Activated CD8-positive, alpha-beta memory T cell treated with anti-CD3 and anti-CD28 coated beads, Interleukin-2, amount 50 U/mL, for 4 hours (primary cell): ENCODE data around the gene ADGRA1.

ENCODE experiments used
- DNase-seq: peaks from one replicate; pipeline ENCODE4 v3.0.0-alpha.2; 2020

Gene ADGRA1

DNA sequence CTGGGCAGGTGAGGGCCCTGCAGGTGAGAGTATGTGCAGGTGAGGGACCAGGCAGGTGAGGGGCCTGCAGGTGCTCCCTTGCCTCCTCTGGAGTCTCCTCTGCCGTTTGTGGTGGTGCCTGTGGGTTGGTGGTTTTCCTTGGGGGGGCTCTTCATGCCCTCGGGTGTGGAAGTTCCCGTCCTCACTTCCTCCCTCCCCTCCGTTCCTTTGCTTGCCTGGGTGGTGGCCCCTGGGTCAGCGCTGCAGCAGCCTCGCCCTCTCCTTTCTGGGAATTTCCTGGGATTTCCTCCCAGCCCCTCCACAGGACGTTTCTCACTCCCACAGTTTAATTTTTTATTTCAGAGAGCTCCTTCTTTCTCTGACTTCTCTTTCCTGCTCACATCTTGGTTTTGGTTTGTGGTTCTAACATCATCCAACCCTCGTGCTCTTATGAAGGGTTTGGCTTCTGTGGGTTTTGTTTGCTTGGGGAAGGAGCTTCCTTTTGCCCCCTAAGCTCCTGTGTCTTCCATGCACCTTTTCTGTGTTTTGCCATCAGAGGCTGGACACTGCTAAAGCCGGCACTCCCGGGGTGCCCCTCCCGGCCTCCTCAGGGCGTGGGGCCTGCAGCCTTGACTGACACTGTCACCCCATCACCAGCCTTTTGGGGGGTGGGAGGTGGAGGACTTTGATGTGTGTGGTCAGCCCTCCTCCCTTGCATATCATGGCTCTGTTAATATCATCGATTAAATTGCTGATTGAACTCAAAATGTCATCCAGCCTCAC, 29.2 kb upstream of the ADGRA1 start:
- no peak for DNase-seq

DNA sequence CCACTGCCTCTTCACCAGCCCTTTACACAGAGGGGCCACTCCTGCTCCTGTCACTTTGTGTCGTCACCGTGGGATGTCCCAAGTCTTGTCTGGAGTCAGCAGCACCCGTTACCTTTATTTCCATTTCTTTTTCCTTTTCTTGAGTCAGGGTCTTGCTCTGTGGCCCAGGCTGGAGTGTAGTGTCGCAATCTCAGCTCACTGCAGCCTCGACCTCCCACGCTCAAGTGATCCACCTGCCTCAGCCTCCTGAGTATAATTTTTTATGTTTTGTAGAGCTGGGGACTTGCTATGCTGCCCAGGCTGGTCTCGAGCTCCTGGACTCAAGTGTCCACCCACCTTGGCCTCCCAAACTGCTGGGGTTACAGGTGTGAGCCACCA, 28.6 kb upstream of the ADGRA1 start:
- DNase-seq, result no peak

DNA sequence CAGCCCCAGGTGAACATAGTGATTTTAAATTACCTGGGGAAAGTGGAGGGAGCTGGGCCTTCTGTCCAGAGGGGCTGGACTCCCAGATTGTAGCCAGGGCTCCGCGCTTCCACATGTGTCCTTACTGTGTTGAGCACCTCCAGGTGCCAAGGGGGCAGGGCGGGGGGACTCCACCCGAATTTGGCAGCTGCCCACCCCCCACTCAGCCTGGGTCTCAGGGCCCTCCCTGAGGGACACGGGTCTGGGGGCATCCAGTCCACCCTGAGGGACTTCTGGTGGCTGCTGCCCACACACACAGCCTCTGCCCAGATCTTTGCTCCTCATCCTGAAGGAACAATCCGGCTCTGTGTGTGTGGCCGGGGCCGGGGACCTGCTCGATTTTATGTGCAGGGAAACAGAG, 28.2 kb upstream of the ADGRA1 start:
- DNase-seq, result no peak

DNA sequence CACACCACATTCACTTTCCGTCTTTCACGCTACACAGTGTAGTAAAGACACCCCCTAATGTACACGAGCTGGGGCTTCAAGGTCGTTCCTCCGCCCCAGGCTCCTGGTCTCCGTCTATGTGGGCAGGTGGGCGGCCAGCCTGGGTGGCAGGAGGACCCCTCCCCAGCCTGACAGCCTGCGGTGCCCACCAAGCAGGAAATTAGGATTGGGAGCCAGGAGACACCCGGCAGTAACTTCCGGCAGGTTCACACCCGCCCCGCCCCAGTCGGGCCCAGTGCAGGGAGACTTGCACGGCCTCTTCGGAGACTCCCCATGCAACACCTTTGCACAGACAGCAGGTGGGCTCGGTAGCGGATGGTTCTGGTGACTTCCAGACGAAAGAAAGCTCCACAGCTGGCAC, 27.7 kb upstream of the ADGRA1 start:
- no peak for DNase-seq

DNA sequence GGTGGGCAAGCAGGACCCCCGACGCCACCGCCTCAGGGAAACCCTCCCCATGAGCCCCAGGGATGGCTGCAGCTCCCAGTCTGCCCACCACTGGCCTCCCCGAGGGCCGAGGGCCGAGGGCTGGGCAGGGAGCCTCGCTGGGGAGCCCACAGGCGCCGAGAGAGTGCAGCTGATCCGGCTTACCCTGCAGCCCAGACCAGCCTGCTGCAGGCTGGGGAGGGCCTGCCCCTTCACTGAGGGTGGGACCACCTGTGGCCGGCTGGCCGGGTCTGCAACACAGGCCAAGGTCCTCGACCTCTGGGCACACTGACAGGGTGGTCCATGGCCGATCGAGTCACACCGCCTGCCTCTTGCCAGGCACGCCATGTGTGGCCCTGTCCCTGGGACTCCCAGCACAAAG, 27.3 kb upstream of the ADGRA1 start:
- no peak for DNase-seq

DNA sequence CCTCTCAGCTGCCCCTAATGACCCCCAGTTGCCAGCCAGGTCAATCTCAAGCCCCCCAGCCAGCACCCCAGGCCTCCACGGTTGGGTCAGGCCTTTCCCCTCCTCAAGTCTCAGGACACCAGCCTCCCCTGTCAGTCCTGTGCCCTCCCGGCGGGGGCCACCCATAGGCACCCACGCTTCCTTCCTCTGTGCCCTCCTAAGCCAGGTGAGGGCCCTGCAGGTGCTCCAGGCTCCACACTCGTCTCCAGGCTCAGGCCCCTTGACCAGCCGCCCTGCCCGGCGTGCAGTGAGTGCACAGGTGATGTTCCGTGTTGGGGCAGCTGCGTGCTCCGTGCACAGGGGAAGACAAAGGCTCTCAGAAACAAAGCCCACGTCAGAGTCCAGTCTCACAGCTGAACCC, 26.8 kb upstream of the ADGRA1 start:
- no peak for DNase-seq

DNA sequence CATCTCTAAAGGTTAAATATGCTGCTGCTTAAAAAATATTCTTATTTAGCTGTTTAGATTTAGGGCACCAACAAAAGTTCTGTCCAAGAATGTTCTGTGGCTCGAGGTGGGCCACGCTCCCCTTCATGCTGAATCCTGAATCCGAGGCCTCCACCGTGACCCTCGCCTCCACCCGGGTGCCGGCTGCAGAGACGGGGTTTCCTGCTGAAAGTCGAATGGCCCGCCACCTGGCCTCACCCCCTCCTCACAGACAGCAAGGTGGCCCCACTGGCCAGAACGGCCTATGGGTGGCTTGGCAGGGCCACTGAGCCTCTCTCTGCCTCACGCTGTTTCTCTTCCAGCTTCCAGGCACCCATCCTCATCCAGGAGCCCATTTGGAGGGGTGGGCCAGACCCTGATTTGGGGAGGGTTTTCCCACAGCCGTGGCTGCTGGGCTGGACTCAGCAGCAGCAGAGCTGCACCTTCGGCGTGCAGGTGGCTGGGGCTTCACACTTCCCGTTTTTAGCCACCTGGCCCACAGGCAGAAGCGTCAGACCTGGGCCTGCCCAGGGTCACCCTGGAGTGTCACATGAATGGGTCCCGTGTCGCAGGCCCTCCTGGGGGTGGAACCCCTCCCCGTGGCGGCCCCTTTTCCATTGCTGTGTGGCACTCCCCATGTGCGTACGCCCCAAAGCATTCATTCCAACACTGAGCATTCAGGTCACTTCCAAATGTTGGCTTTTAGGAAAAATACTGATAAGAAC, 26.3 kb upstream of the ADGRA1 start:
- no peak for DNase-seq

DNA sequence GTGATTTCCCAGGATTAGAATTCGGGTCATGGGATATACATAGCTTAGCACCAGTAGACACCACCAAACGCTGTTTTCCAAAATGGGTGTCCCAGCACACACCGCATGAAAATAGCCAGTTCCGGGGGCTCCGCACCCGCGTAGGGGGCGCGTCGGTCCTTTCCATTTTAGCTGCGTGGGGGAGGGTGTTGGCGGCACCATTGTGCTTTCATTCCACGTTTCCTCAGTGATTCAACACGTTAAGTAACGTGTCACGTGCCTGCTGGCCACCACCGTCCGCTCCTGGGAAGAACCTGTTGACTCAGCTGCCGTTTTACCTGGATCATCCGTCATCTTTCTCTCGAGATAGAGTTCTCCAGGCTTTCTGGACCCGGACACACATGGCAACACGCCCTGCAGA, 25.6 kb upstream of the ADGRA1 start:
- DNase-seq, result no peak

DNA sequence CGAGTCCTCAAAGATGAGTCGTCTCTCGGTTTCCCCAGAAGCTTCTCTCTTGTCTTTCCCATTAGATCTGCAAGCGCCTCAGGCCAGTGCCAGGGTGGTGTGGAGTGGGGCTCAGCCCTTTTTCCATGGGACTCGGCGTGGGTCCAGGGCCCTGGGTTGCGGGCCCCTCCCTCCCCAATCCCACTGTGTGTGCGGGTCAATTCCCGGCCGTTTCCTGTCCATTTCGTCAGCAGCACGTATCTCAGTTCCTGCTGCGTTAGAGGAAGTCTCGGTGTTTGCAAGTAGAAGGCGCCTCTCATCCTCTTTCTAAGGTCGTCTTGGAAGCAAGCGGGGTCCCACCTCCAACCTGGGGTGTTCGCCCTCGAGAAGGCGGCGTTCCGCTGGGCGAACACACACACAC, 25.1 kb upstream of the ADGRA1 start:
- DNase-seq, result no peak

DNA sequence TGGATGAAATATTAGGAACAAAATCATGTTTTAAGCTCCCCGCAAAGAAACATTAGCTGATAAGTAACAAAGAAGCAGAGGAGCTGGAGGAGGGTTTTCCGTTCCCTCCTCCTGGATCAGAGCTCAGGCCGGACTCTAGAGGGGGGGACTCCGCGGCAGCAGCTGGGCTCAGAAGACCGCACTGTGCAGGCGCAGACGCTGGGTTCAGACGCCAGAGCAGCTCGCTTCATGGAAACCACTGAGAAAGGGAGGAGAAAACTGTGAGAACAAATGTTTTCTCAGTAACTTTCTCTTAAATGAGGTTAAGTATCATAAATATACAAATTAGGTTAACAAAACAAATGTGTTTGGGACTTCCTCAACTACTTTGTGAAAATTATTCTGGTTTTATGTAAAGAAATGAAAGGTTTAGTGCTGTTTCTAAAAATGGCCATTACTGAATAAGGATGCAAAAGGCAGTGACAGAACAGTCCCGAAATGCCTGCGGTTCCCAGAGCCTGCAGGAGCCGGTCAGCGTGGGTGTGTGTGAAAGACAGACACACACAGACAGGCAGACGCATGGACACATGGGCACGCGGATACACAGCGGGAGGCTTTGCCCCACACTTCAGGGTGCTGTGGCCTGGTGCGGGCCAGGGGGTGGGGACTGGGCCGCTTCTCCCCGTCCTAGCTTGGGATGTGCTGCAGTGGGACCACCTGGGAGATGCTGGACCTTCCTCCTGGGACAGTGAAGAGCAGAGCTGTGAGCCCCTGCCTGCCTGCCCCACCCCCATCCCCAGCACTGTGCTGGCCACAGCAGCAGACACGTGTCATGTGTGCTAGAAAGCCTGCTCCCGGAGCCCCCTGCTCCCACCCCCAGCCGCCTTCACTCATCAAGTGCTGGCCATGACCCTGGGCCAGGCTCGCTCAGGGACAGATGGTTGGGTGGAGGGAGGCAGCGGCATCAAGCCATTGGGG, 20.3 kb upstream of the ADGRA1 start:
- DNase-seq, result no peak

DNA sequence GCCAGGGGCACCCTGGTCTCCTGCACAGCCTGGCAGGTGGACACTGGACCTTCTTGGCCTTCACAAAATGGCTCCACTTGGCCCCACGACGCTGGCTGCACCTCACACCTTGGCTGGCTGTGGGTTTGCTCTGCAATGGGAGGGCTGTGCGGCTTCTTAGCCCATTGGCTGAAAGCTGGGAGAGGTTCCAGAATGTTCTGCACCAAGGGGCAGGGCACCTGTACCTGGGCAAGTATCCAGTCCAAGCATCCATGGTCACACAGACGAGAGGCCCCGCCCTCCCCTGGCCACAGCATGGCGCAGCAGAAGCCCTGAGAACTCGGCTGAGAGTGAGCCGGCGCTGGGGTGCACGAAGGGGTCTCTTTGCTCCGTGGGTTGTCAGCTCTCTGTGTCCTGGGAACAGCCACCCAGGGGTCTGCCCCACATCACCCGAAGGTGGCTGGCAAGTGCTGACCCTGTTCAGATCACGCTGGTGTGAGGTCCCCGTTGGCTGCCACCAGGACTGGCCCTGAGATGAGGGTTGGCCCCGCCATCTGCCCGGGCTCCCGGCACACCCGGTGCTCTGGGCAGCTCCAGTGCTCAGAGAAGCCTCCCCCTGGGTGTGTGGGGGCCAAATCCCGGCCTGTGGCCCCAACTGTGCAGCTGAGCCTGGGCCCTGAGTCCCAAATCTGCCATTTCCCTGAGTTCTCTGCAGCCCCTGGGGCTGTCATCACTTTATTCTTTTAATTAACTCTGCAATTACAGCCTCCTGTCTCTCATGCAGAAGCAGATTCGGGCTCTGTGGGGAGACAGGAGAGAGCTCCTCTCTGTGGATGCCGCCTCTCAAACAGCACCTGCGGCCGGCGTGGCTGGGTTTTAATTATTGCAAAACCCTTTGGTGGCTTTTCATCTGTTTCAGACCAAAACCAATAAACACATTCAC, 19.4 kb upstream of the ADGRA1 start:
- DNase-seq, result no peak

DNA sequence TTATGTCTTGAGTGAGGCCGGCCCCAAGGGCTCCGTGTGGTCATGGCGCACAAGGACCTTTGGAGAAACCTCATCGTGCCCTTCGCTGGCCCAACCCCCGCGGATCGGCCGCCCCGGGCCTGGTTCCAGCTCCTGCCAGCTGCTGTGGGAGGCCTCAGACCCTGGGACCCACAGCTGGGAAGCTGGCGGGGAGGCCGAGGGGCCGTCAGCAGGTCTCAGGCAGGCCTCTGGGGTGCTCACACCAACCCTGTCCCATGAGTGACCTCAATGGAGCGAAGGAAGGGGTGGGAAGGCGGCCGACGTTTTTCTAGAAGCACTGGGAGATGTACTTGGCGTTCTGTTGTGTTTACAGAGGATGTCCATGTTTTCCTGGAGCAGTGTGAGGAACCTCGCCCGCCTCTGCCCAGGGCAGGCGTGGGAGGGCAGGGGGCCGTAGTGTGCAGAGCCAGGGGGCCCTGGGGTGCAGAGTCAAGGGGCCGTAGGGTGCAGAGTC, 18.6 kb upstream of the ADGRA1 start:
- no peak for DNase-seq

DNA sequence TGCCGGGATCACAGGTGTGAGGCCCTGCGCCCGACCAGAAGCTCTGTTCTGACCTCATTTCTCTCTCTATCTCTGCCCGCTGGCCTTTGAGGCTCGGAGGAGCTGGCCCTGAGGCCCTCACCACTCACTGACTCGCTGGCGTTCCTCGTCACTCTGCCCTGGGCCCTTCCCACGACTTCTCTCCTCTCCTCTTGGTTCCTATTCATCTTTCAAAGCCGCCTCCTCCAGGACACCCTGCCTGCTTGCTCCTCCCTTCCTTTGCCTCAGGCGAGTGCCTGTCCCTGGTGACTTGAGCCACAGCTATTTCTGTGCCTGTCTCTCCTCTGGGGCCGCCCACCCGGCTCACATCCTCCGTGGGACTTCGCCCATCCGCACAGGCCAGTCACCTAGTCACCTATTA, 17.3 kb upstream of the ADGRA1 start:
- DNase-seq, result no peak

DNA sequence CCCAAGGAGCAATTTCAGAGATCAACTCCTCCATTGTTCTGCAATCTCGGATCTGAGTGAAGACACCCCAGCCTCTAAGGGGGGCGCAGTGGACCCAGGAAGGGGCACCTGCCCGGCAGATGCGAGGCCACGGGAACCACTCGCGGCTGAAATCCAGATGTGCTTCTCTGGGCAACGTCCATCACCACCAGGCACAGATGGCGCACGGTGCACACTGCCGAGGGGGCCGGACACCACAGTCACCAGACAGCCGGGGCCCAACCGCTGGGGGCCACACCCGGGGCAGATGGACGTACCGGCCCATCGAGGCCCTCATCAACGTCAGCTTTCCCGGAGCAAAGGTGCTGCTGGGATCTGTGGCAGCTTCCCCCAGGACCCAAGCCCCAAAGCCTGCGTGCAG, 16.9 kb upstream of the ADGRA1 start:
- DNase-seq, result no peak

DNA sequence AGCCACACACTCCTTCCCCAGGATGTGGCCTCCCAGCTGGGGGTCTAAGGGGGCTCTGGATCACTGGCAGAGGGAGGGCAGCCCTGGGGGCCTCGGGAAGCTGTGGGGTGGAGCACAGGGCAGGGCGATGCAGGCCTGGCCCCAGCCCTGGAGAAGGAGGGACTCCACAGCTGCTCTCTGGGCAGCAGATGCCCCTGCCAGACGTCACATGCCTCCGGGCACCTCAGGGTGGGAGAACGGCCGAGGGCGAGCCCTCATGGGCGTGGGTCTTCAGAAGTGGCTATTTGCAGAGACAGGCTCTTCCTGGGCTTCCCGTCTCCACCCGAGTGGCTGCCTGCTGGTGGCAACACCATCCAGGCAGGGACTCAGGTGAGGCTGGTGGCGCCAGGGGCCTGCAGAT, 16.0 kb upstream of the ADGRA1 start:
- no peak for DNase-seq

DNA sequence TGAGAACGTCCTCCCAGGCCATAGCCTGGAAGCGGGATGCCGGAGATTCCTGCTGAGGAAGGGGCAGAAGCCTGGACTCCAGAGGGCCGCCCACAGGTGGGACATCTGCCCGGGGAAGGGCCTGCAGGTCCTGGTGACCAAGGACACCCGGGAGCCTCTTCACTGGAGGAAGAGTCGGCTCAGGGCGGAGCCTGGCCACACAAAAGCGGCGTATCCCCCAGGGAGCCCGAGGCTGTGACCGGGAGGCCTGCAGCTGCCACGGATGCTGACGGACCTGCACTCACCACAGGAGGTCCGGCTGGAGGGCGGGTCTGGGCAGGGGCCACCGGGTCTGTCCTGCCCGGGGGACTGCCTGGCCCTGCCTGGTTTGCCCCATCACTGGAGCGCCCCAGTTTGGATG, 15.5 kb upstream of the ADGRA1 start:
- no peak for DNase-seq

DNA sequence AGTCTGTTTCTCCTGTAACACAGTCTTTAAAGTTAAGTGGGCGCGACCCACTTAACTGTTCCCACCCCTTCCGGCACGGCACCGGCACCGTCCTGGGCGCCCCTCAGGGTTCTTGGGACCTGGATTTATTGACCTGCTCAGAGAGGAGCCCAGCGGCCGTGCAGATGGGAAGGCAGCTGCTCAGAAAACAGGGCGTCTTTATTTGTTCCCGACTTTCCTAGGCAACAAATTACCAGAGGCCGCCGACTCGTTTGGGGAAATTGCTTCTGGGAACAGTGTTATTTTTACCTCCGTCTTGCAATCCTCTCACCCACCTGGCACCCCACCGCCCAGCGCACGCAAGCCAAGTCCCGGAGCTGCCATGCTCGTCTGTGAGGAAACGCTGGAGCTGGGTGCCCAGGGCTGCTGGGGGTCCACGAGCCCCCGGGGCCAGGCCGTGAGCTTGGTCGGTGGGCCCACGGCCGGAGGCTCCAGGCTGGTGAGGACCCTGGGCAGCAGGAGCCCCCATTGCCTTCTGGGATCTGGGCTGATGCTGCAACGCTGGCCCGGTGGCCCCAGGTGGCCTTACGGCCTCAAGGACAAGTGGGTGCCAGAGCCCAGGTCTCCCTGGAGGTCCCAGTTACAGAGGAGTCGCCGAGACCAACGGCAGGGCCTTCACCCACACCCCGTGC, 14.9 kb upstream of the ADGRA1 start:
- DNase-seq, result no peak

DNA sequence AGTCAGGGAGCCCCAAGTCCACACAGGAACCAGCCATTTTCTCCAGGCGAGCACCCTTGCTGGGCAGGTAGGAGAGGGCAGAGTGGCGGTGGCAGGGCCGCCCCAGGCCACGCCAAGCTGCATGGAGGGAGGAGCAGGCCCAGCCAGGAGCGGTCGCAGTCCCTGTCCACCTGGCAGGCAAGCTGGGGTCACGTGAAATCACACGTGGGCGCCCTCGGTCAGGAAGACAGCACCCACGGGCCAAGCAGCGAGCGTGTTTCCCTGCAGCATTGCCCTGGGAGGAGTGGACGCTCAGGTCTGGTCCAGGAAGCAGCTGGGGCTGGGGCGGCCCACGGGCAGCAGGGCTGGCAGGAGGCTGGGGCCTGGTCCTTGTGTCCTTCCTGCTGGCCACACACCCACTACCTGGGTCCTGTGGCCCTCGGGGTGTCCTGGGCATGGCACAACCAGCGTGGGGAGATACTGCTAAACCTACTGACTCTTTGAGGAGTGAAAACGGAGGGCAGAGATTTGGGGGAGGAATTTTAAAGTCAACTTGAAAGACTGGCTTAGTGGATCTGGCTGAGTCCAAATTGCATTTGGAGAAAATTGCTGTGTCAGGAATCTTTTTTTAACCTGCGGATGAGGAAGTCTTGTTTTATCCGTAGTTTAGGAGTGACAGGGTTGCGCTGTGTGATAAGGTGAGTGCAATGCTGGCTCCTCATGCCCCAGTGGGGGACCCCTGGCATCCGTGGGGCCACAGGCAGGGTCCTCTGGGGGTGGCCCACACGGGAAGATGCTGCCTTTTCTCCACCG, 12.2 kb upstream of the ADGRA1 start:
- no peak for DNase-seq

DNA sequence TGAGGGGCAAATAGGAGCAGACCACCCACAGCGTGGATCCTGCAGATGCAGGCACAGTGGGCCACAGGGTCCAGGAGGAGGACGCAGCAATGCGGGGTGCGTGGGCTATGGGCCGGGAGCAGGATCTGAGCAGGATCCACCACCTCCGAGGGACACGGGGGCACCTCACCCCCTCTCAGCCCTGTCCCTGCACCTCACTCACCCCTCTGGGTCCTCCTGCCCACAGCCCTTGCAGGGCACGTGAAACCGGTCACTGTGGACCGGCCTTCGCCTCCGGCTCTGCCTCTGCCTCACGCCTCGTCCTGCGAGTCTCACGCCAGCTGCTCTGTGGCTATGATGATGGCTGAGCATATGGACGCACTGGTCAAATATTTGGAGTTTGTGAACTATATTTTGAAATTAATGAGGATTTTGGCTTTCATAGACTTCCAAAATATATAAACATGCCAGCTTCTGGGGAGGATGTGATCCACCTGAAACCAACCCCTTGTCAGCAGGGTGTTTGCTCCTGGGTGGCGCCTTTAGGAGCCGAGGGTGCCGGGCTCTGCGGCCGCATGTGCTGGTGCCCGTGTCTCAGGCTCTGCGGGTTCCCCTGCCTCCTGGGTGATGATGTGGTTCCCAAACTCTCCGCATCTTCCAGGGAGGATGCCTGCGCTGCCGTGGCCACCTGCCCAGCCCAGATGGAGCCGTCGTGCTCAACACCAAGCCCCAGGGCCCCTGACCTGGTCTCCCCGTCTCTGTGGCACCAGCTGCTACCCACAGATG, 11.3 kb upstream of the ADGRA1 start:
- DNase-seq, result no peak
